Endothelial cell of umbilical vein (primary cell): Measurements from ENCODE around the gene RPP30. TPM values are rescaled to one million over a fixed set of nuclear protein-coding genes. Genes with fewer than 3 reads are reported as not detected.

Source experiments
- BruUV-seq: library from RNA; stranded (reverse); fragments of 400-500 nt; replicated peaks from 2 replicates; lab custom pipeline; 2021; lab: Mats Ljungman, UMichigan
- CTCF ChIA-PET: fragments of 300-600, 350-600 bp; sonication (Branson Sonifier 250); formaldehyde crosslinking; loops from one replicate; lab custom pipeline; 2021; ENCODE audit warnings: antibody characterized with exemption, inconsistent platforms; lab: Charles Lee
- POLR2A ChIA-PET: fragments of 300-600, 350-600 bp; sonication (Branson Sonifier 250); formaldehyde crosslinking; loops from one replicate; lab custom pipeline; 2021; ENCODE audit warnings: antibody characterized with exemption, inconsistent platforms; lab: Charles Lee
- DNase-seq: peaks from one replicate; pipeline ENCODE4 v3.0.0-alpha.2; 2011; ENCODE audit warnings: low read depth, low spot score
- FAIRE-seq: peaks from 2 replicates; lab custom pipeline; 2011; peaks lifted over from hg19 to GRCh38; lab: Jason Lieb, UNC
- H2AFZ ChIP-seq: 2 replicates; pipeline ENCODE4 v1.6.0; 2012; ENCODE audit warnings: low read depth, low read length, control low read depth, inconsistent platforms
- H3K27ac ChIP-seq: 2 replicates; pipeline ENCODE4 v1.5.1; 2011; ENCODE audit warnings: low read depth, mild to moderate bottlenecking, control low read depth, low read length, moderate library complexity; ENCODE audit not compliant: insufficient read depth
- H3K27me3 ChIP-seq, 2 experiments: 2 replicates each; pipeline versions ENCODE4 v1.6.0 to v1.6.1; 2011; ENCODE audit warnings: low read length in 2 of 2, mixed read lengths in 1 of 2; ENCODE audit not compliant: control insufficient read depth in 2 of 2, insufficient read depth in 2 of 2
- H3K36me3 ChIP-seq, 2 experiments: 2 replicates in 1 of 2; 3 replicates in 1 of 2; pipeline ENCODE4 v1.5.1; 2011; ENCODE audit warnings: low read length in 2 of 2, mild to moderate bottlenecking in 1 of 2, moderate library complexity in 1 of 2; ENCODE audit not compliant: control insufficient read depth in 2 of 2, insufficient read depth in 2 of 2; ENCODE audit errors: extremely low read depth in 1 of 2
- H3K4me1 ChIP-seq: 3 replicates; pipeline ENCODE4 v1.5.1; 2011; ENCODE audit warnings: mild to moderate bottlenecking, low read length; ENCODE audit not compliant: control insufficient read depth, insufficient read depth; ENCODE audit errors: extremely low read depth
- H3K4me2 ChIP-seq: 2 replicates; pipeline ENCODE4 v1.6.1; 2011; ENCODE audit warnings: low read length, control low read depth, mixed read lengths; ENCODE audit not compliant: insufficient read depth
- H3K4me3 ChIP-seq, 3 experiments: fragments of 200-600 bp in 1 of 3; sonication (generic), shearing (Covaris generic) in 1 of 3; replicated peaks in 1 of 3; 2 replicates each; pipeline ENCODE4 v1.5.1; 2011 to 2016; ENCODE audit warnings: control low read depth in 3 of 3, low read length in 3 of 3, mild to moderate bottlenecking in 2 of 3, inconsistent platforms in 1 of 3, low read depth in 1 of 3, moderate library complexity in 1 of 3; ENCODE audit not compliant: insufficient read depth in 1 of 3
- H3K79me2 ChIP-seq: 2 replicates; pipeline ENCODE4 v1.6.0; 2012; ENCODE audit warnings: low read length, inconsistent platforms; ENCODE audit not compliant: control insufficient read depth, insufficient read depth
- H3K9ac ChIP-seq: replicated peaks from 2 replicates; pipeline ENCODE3; 2011; ENCODE audit warnings: low read length, control low read depth; ENCODE audit not compliant: insufficient read depth; ENCODE audit errors: extremely low read depth
- H3K9me1 ChIP-seq: replicated peaks from 3 replicates; pipeline ENCODE4 v1.6.0; 2011; ENCODE audit warnings: mild to moderate bottlenecking, low read length; ENCODE audit not compliant: control insufficient read depth, insufficient read depth; ENCODE audit errors: extremely low read depth
- H3K9me3 ChIP-seq: replicated peaks from 2 replicates; pipeline ENCODE4 v1.5.1; 2012; ENCODE audit warnings: low read length, inconsistent platforms; ENCODE audit not compliant: control insufficient read depth, insufficient read depth
- H4K20me1 ChIP-seq: replicated peaks from 2 replicates; pipeline ENCODE3; 2011; ENCODE audit warnings: mild to moderate bottlenecking, low read length; ENCODE audit not compliant: control insufficient read depth, insufficient read depth; ENCODE audit errors: extremely low read depth
- CTCF ChIP-seq, 2 donors: IDR thresholded peaks; 1 replicate in 1 of 2; 2 replicates in 1 of 2; pipeline ENCODE4 v1.5.1; 2011; ENCODE audit warnings: low read length in 2 of 2, mild to moderate bottlenecking in 2 of 2, moderate library complexity in 2 of 2, control low read depth in 1 of 2, inconsistent platforms in 1 of 2, low read depth in 1 of 2; ENCODE audit not compliant: insufficient read depth in 1 of 2; ENCODE audit errors: extremely low read depth in 1 of 2
- EZH2 ChIP-seq: IDR thresholded peaks from 2 replicates; pipeline ENCODE4 v1.6.1; 2012; ENCODE audit warnings: borderline replicate concordance, low read depth, mild to moderate bottlenecking, moderate library complexity, low read length, inconsistent platforms; ENCODE audit not compliant: severe bottlenecking
- FOS ChIP-seq: IDR thresholded peaks from 2 replicates; pipeline ENCODE4 v1.6.1; 2011; ENCODE audit warnings: mild to moderate bottlenecking, low read length, moderate library complexity, borderline replicate concordance; ENCODE audit not compliant: insufficient read depth
- GATA2 ChIP-seq: IDR thresholded peaks from 2 replicates; pipeline ENCODE4 v1.7.0; 2011; ENCODE audit warnings: low read depth, mild to moderate bottlenecking, moderate library complexity, mixed read lengths, low read length; ENCODE audit not compliant: insufficient read length, insufficient read depth
- JUN ChIP-seq: IDR thresholded peaks from 2 replicates; pipeline ENCODE4 v1.6.1; 2011; ENCODE audit warnings: borderline replicate concordance, low read depth; ENCODE audit not compliant: insufficient read length, insufficient read depth
- MAX ChIP-seq: IDR thresholded peaks from 2 replicates; pipeline ENCODE4 v1.6.1; 2011; ENCODE audit not compliant: insufficient read depth, insufficient read length
- MYC ChIP-seq: IDR thresholded peaks from one replicate; pipeline ENCODE4 v1.6.1; 2011; ENCODE audit warnings: mild to moderate bottlenecking, low read depth, low read length
- POLR2A ChIP-seq: IDR thresholded peaks from 2 replicates; pipeline ENCODE4 v1.6.1; 2012; ENCODE audit warnings: low read depth, mild to moderate bottlenecking, control low read depth, low read length
- POLR2AphosphoS5 ChIP-seq: IDR thresholded peaks from 2 replicates; pipeline ENCODE4 v1.6.1; 2012; ENCODE audit warnings: low read depth, mild to moderate bottlenecking, control low read depth, low read length, moderate library complexity; ENCODE audit not compliant: insufficient read depth
- dilution Hi-C: fragments of 300-500 bp; cut with MboI; formaldehyde crosslinking; loops from one replicate; pipeline ENCODE4 v1.15.0; 2019; ENCODE audit warnings: low sequenced_read_pairs; ENCODE audit not compliant: extremely low pct_ligation_motif_present
- intact Hi-C: fragments of 100-400 bp; cut with micrococcal nuclease; formaldehyde crosslinking; loops from one replicate; pipeline ENCODE4 v1.10.0; 2022
- polyA plus RNA-seq, 4 experiments: library from polyadenylated mRNA; depleted of rRNA in 3 of 4; stranded (reverse) in 3 of 4; unstranded in 1 of 4; fragments of >200 nt; gene quantifications; 2 replicates each; pipeline versions ENCODE4 v1.2.1 to v1.2.3, GENCODE V29; 2011 to 2012; ENCODE audit warnings: missing spikeins in 1 of 4
- total RNA-seq: library from RNA; stranded (reverse); gene quantifications from 2 replicates; pipeline ENCODE4 v1.2.3, GENCODE V29; 2021

The RPP30 gene
- total and polyA plus RNA-seq, 2 donors (not counting 3 experiments of a cell fraction or from before 2014, with no cell fraction given): 21.1 to 47.8 TPM

GRCh38 chr10:90925079-90926029, 53.6 kb downstream of the RPP30 start:
- Histone ChIP-seq H3K27me3 (no peaks in the 10 kb centered on the region), H3K9me3 (no peaks in the 10 kb centered on the region), H3K9me1 (no peaks in the 10 kb centered on the region), H3K79me2 (peaks cover 7% of the 10 kb centered on the region), H3K36me3 (no peaks in the 10 kb centered on the region), H3K4me2 (no peak overlapping the region), H4K20me1 (no peaks in the 10 kb centered on the region), H3K4me3 (no peak overlapping the region), H3K4me1 (peaks cover 45% of the 10 kb centered on the region), H3K9ac (no peak overlapping the region), H3K27ac (no peak overlapping the region), H2AFZ (no peak overlapping the region)
- no peak for FAIRE-seq
- no peak for TF ChIP-seq POLR2AphosphoS5
- intact Hi-C loops: no loop called here
- DNase-seq: no peak
- dilution Hi-C loops: no loop called here
- POLR2A ChIA-PET: no interaction called here
- no TSS peak for BruUV-seq
- CTCF ChIA-PET: no interaction called here

GRCh38 chr10:90927293-90927692, 55.5 kb downstream of the RPP30 start:
- ChIA-PET POLR2A (no interaction called here), CTCF (no interaction called here)
- Histone ChIP-seq H3K9me1 (no peaks in the 10 kb centered on the region), H3K36me3 (no peaks in the 10 kb centered on the region), H3K27ac (no peak overlapping the region), H3K4me3 (no peak overlapping the region), H3K4me2 (no peak overlapping the region), H3K27me3 (no peaks in the 10 kb centered on the region), H2AFZ (no peak overlapping the region), H3K4me1 (peaks cover 56% of the 10 kb centered on the region), H3K79me2 (no peaks in the 10 kb centered on the region), H3K9ac (no peak overlapping the region), H4K20me1 (no peaks in the 10 kb centered on the region), H3K9me3 (no peaks in the 10 kb centered on the region)
- FAIRE-seq (no peak), DNase-seq (no peak)
- intact Hi-C loops: no loop called here
- dilution Hi-C loops: no loop called here
- TF ChIP-seq MYC: no peak
- no peak for TF ChIP-seq POLR2AphosphoS5
- TF ChIP-seq JUN: no peak
- TF ChIP-seq CTCF (IDR thresholded peaks at IDR 0.05; ENCODE audit: extremely low read depth in 1 of 2, insufficient read depth in 1 of 2, low read depth in 1 of 2, low read length in 2 of 2): no peak
- no peak for TF ChIP-seq EZH2
- no peak for TF ChIP-seq POLR2A
- TF ChIP-seq FOS: no peak
- TF ChIP-seq MAX: no peak
- TF ChIP-seq GATA2: no peak
- no TSS peak for BruUV-seq
